Left cardiac atrium (tissue), 4 donors: ENCODE results near the gene B9D1. TPM values are rescaled to one million over a fixed set of nuclear protein-coding genes. Genes with fewer than 3 reads are reported as not detected.
A peak's percentile ranks its signal among the peaks of the same experiment; 100 is the strongest.

Source experiments
- ATAC-seq, 2 donors: fragments of 200-7000 bp; cut with Tn5 transposase; one replicate each; pipeline ENCODE4 v1.9.1; 2020; ENCODE audit warnings: mild to moderate bottlenecking in 2 of 2, moderate library complexity in 2 of 2
- DNase-seq: peaks from one replicate; pipeline ENCODE4 v3.0.0-alpha.2; 2020
- intact Hi-C, 2 donors: fragments of 100-400 bp; cut with DNase I; formaldehyde crosslinking; loops; one replicate each; pipeline versions ENCODE4 v1.14.1 to v1.15.1; 2022 to 2023
- total RNA-seq, 2 donors: library from RNA; stranded (reverse); fragmentation: NEBNext Ultra II Directional; extraction: Animal tissue kit (Norgen Biotek cat#: 25700); gene quantifications; one replicate each; pipeline ENCODE4 v1.2.1, GENCODE V29; 2021
- donor health status: DM: no; HTN: yes; CAD: no.
- donor health status: DM: no; HTN: yes; CAD: no; lungs with severe emphysema.
- donor health status: DM: yes; HTN: yes; CAD: no.
- donor health status: Dilated cardiomyopathy.

The B9D1 gene
- total RNA-seq, 2 donors from 2014 or later = 7.3 to 8.4 TPM

DNA sequence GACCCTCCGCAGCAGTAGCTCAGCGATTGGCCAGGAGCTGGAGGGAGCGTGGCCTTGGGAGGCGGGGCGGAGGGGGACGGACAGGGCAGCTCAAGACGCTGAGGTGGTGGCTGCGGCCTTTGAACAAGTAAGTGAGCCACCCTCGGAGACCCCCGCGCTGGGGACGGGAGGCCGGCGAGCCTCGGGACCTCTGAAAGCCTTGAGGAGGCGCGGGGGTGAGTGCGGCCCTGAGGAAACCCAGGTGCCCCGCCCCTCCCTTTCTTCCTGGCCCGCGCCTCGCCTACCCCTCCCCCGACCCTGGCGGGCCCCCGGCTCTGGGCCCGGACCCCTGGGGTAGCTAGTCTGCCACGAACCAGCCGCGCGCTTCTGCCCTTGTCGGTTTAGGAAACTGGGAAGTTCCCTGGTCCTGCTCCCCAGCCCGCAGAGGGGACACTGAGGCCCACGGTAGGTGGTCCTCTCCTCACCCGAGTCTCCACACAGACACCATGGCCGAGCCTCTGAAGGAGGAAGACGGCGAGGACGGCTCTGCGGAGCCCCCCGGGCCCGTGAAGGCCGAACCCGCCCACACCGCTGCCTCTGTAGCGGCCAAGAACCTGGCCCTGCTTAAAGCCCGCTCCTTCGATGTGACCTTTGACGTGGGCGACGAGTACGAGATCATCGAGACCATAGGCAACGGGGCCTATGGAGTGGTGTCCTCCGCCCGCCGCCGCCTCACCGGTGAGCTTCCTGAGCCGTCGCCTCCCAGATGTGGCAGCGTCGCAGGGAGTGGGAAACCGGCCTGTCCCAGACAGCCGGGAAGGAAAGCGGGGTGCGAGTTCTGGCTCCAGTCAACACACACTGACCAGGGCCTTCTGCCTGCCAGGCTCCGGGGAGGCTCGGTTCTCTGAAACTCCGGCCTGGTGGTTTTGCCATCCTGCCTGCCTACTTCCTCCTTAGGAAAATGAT is 16.2 kb upstream of the B9D1 start, which contains the start of gene MAPK7:
Gene MAPK7, plus strand, starts transcription at position 83 of the 945 bp plus-strand sequence. Its CDS starts 403 bp downstream, at position 486.
- ATAC-seq (peak in 1 of 2 donors; percentile 5), DNase-seq (peak; percentile 39)
- intact Hi-C loops = no loop called here

DNA sequence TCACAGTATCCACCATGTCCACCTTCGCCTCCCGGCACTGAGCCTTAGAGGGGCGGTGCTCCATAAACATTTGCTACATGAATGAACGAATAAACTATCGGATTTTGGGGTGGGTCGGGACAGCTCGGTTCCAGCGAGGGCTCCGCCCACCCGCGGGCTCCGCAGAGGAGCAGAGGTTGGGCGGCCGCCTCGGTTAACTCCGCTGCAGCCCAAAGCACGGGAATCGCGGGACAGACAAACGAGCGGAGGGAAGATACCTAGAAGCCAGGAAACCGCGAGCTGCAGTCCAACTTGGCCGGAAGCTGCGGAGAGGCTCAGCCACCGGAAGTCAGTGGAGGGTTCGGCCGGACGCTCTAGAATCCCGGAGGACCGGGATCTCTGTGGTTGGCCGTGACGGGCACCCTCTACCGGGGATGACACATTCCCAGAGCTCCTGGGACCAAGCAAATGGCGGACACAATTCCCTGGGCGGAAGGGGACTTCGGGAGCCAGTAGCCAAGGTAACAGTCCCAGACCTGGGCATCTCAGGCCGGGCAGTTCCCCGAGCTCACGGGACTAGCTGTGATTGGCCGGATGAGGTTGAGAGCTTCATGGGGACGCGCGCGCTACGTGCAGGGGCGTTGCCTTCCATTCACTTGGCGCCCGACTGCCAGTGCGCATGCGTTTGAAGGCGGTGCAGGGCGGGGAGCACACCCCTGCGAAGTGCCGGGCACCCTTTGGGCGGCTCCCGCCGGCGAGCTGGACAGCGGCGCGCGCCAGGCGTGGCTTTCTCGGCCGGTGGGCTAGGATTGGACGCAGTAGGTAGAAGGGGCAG is 15.3 kb upstream of the B9D1 start:
- DNase-seq = peak; percentile 98
- ATAC-seq = peak; percentile 96 to 97
- intact Hi-C loops = loop anchor here in 1 of 2 donors (1.0 kb wide), 1 partner anchor 16 kb away; the partner anchor contains the start of gene B9D1

DNA sequence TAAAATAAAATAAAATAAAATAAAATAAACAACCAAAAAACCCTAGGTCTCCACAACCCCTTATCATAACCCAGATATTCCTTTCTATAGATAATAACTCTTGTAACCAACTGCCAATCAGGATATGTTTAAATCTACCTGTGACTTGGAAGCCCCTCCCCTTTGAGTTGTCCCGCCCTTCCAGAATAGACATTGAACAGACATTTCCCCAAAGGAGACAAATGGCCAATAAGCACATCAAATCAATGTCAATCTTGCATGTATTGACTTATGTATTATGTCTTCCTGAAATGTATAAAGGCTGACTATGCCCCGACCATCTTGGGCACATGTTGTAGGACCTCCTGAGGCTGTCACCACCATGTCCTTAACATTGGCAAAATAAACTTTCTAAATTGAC is 14.3 kb upstream of the B9D1 start:
- intact Hi-C loops = loop anchor here in 1 of 2 donors (1.0 kb wide), 1 partner anchor 15 kb away; the partner anchor contains the start of gene B9D1
- no peak for DNase-seq
- ATAC-seq = no peak

DNA sequence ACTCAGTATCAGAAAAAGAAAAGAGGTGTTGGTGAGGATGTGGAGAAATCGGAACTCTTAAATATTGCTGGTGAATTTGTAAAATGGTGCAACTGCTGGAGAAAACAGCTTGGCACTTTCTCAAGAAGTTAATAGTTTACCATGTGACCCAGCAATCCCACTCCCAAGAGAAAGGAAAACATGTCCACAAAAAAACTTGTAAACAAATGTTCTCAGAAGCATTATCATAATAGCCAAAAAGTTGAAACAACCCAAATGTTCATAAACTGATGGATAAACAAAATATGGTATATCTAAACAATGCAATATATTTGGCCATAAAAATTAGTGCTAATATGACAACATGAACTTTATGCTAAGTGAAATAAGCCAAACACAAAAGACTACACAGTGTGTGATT is 13.2 kb upstream of the B9D1 start:
- DNase-seq (no peak), ATAC-seq (no peak)
- intact Hi-C loops = no loop called here

DNA sequence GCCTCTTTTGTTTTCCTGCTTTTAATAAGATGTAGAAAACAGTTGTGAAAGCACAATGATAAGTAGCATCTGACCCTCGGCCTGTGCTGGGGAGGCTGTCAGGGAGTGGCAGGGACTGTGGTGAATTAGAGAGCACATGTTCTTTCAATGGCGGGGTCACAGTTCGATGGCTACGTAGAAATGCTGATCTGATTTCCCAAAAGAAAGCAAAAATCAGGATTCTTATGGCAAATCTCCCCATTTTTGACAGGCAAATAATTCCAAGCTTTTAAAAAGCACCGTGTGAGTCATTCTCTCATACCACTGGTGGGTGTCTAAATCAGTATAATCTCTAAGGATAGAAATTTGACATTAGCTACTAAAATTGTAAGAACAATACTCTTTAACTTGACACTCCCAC is 11.6 kb upstream of the B9D1 start:
- DNase-seq (no peak), ATAC-seq (no peak)
- intact Hi-C loops = no loop called here

DNA sequence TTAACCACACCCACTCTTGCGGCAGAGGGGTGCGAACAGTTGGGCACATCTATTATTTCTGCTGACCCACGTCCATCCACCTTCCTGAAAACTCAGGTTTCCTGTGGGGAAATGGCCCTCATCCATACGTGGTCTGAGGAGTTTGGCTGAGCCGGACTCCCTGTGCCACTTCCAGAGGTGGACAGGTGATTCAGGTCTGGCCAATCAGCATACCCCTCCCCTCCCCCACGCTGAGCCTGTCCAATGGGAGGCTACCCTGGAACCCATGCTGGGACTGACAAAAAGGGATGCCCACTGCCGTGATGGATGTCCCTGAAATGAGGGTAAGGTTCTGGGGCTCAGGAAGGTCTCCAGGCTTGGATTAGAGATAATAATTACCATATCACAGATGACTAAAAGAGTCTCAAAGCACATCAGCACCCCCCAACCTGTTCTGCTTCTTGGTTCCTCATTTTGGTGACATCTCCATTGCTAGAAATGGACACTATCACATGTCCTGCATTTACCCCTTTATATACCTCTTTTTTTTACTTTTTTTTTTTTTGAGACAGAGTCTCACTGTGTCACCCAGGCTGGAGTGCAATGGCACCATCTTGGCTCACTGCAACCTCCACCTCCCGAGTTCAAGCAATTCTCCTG is 10.5 kb upstream of the B9D1 start:
- DNase-seq = no peak
- no peak for ATAC-seq
- intact Hi-C loops = no loop called here

DNA sequence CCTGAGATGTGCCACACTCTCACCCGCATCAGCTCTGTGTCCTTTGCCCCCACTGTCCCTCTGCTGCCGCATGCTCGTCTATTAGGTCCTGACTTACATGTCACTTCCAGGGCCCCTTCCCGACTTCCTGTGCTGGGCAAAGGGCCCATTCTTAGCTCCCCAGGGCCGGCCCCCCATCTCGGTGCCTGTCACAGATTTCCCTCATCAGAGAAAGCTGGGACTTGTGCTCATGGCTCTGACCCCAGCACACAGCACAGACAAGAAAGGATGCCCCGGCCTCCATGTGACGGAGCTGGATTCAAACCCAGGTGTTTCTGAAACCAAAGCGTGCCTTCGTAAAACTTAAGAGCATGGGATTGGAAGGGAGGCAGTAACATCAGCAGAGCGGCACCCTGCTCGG is 9.9 kb upstream of the B9D1 start:
- ATAC-seq (no peak), DNase-seq (no peak)
- intact Hi-C loops = no loop called here

DNA sequence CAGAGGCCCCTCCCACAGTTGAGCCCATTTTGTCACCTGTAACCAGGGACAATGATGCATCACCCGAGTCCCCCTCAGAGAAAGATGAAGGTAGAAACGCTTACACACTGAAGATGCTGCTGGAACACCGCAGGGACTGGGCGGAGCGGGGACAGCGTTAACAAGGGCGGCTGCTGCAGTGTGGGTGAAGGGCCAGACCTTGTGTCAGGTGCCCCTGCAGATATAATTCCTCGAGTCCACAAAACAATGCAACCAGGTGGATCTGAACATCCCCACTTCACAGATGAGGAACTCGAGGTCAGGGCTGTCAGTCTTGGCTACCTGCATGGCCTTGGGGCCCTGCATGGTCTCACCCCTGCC is 9.5 kb upstream of the B9D1 start:
- no peak for DNase-seq
- ATAC-seq = no peak
- intact Hi-C loops = no loop called here

DNA sequence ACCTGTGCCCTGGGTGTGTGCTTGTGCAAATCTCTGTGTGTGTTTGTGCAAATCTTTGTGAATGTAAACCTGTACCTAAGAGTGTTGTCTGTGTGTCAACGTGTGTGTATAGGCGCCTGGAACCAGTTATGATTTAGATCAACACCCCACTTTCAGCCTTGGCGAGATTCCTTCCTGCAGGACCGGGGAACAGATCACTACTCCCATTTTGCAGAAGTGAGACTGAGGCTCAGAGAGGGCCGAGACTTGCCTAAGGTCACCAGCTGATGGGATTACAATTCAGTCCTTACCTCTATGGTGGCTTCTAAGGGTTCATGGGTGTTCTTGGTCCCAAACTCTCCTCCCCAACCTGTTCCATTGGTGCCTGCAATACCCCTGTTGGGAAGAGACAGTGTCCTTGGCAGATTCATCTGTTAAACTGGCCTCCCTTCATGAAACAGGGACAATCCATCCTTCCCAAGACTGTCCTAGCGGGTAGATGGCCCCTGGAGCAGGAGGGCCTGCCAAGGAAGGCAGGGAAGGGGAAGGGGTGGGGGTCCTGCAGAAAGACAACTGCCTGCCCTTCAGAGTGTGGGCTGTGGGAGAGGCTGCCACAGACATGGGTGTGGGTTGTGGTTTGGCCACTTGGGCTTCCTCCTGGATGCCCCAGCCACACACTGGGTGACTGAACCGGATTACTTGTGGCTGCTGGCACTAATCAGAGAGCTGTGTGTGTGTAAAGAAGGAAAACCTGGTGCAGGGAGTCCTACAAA is 8.9 kb upstream of the B9D1 start:
- intact Hi-C loops = no loop called here
- DNase-seq (no peak), ATAC-seq (no peak)

DNA sequence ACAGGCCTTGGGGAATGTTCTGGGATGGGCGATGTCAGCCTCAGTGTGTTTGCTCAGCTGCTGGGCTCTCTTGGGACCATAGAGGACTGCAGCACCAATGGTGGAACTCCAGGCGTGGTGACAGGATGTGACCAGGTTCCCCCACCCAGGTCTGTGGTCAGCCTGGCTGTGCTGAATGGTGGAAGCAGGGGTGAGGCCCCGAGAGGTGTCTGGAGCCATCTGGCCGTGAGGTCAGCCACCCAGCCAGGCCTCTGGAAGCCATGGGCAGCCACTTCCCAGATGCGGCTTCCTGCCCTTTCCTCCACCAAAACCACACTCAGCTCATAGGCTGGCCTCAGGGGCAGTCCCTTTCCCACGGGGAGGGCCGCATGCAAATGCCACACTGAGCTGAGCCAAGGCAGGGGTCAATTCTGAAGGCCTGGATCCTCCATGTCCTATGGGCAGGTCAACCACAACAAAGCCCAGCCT is 8.0 kb upstream of the B9D1 start:
- intact Hi-C loops = no loop called here
- DNase-seq (peak; percentile 66), ATAC-seq (peak; percentile 74 to 86)

DNA sequence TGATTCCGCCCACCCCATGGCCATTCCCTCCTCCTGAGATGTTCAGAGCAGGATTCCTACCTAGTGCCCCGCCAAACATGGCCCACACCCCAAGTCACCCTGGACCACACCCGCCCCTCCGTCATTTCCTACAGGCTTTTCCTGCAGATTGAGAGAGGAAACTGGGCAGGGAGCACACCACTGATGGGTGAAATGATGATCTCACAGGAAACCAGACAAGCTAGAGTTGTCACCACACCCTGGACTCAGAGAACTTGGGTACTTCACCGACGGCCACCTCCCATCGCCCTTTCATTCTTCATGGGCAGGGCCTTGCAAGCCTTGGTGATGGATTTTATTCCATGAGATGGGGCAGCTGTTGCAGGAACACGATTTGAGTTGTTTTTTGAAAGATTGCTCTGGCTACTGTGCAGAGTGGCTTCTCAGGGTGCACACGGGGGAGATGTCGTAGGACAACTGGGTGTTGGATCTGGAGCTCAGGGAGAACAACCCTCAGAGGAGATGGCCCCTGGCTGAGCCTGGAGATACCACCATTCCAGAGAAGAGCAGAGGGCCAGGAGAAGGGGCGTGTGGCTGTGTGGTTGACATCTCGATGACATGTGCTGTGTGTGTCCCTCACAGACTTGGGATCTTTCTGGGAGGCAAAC is 7.4 kb upstream of the B9D1 start:
- DNase-seq = peak; percentile 76

DNA sequence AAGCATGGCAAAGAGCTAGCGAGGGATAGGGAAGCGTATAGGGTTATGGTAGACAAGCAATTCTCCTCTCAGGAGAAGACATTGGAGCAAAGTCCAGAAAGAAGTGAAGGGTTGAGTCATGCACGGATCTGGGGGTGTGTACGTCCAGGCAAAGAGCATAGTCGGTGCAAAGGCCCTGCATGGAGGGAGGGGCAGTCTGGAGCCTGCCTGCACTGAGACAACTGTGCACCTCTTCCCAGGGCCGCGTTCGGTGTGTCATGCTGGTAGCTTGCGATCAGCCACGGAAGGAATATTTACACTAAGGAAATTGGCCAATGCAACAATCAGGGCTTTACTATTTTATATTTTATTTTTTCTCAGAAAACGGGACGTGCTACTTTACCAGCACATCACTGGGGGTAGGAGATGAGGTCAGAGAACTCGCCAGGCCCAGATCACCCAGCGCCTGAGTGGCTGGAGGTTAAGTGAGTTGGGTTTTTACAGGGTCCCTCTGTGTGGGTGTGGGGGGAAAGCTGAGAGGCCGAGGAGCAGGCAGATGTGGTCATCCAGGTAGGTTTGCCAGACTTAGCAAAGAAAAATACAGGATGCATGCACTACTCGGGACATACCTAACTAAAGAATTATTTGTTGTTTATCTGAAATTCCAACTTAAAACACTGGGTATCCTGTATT is 6.7 kb upstream of the B9D1 start:
- ATAC-seq (no peak), DNase-seq (no peak)
- intact Hi-C loops = loop anchor here in 1 of 2 donors (10.0 kb wide), 1 partner anchor 396 kb away; no protein-coding TSS in a partner anchor

More for the DNA sequence above, 7.4 kb upstream of the B9D1 start:
- peak in 1 of 2 donors; percentile 60 for ATAC-seq
- intact Hi-C loops = loop anchor here in 1 of 2 donors (10.0 kb wide), 1 partner anchor 395 kb away; no protein-coding TSS in a partner anchor

DNA sequence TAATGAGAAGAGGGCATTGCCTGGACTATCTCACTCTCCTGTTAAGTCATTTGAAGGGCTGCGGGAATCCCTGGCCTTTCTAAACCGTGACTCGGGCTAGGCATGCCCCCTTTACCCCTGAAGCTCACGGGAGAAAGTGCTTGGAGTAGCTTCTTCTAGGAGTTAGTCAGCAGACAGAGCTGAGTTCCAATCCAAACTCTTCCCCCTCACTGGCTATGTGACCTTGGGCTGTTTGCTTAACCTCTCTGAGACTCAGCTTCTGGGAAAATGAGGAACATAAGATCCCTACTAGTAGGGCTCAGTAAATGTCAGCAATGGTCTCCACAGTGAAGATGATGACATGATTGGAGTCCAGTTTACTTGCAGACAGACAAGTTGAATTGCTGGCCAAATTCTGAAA is 5.7 kb upstream of the B9D1 start:
- DNase-seq (no peak), ATAC-seq (no peak)
- intact Hi-C loops = loop anchor here in 1 of 2 donors (10.0 kb wide), 1 partner anchor 397 kb away; no protein-coding TSS in a partner anchor

DNA sequence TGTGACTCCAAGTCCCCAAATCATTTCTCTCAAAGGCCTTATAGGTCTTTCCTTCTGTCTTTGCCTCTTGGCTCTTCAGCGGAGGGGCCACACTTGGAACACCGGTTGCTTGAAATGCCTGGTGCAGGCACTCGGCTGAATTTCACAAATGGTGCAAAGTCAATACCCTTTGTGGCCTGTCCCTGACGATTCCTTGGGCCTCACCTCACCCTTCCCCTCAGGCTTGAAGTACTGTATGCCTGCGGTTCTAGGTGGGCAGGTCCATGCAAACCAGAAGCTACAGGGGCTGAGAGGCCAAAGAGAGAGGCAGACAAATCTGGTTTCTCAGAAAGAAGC is 4.1 kb upstream of the B9D1 start:
- ATAC-seq = no peak
- intact Hi-C loops = loop anchor here in 1 of 2 donors (10.0 kb wide), 1 partner anchor 398 kb away; no protein-coding TSS in a partner anchor
- DNase-seq = no peak

DNA sequence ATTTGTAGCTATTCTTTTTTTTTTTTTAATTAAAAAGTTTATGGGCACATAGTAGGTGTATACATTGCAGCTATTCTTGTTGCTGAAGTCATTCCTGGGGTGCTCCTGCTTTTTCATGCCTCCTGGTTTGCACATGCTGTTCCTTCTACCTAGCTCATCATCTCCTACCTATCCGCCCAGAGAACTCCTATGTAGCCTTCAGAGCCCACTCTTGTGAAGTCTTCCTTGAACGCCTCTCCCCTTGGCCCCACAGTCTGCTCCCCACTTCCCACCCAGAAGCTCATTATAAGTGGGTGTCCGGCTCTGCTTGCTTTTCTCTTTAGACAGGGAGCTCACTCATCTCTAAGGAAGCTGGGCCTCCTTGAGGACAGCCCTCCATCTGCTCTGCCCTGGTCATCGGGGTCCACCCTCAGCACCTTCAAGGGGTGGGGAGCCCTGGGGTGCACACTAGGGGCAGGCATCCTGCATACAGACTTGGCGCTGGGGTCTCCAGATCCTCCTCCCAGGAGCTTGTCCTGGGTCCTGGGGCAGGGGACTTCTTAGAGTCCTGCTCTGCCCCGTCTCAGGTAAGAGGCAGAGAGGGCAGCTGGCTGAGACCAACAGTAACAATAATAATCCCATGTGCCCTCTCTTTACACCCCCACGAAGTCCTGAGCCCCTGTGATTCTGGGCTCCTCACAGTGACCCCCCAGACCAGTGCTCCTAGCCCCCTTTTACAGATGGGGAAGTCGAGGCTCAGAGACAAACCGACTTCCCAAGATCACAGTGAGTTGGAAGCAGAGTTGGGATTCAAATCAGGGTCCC is 3.5 kb upstream of the B9D1 start:
- no peak for ATAC-seq
- DNase-seq = peak; percentile 9
- intact Hi-C loops = loop anchor here in 1 of 2 donors (10.0 kb wide), 1 partner anchor 399 kb away; no protein-coding TSS in a partner anchor

DNA sequence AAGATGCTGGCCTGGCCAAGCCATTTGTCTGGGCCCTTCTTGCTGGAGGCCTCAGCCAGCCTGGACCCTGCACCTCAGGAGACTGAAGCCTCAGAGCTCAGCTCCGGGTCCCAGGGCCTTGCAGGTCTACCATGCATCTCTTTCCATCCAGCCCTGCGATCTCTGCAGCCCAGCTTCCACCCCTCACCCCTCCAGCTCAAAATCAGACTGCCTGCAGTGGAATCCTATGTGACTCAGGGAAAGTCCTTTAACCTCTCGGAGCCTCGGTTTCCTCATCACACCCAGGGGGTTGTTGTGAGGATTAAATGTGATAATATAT is 2.9 kb upstream of the B9D1 start:
- DNase-seq = no peak
- ATAC-seq = no peak
- intact Hi-C loops = loop anchor here in 1 of 2 donors (10.0 kb wide), 1 partner anchor 399 kb away; no protein-coding TSS in a partner anchor
